Karpas-422 (cell line): ENCODE measurements around the gene COPS2. TPM values are rescaled to one million over a fixed set of nuclear protein-coding genes. Genes with fewer than 3 reads are reported as not detected.

ENCODE experiments used
- DNase-seq: peaks from one replicate; pipeline ENCODE4 v3.0.0-alpha.2; 2015
- H2AFZ ChIP-seq: fragments of 200-600 bp; sonication (generic); 2 replicates; pipeline ENCODE4 v1.6.1; 2014; ENCODE audit warnings: antibody characterized with exemption, low read length, mixed read lengths
- H3K27ac ChIP-seq: fragments of 200-600 bp; sonication (generic); 2 replicates; pipeline ENCODE4 v1.5.1; 2014; ENCODE audit warnings: mild to moderate bottlenecking, low read length, moderate library complexity
- H3K27me3 ChIP-seq: fragments of 200-600 bp; sonication (generic); 2 replicates; pipeline ENCODE4 v1.6.1; 2014; ENCODE audit warnings: low read length, mixed read lengths
- H3K36me3 ChIP-seq: fragments of 200-600 bp; sonication (generic); 2 replicates; pipeline ENCODE4 v1.6.1; 2014; ENCODE audit warnings: low read length, mixed read lengths; ENCODE audit not compliant: insufficient read depth
- H3K4me1 ChIP-seq: fragments of 200-600 bp; sonication (generic); 2 replicates; pipeline ENCODE4 v1.6.1; 2014; ENCODE audit warnings: mild to moderate bottlenecking, low read length, mixed read lengths
- H3K4me2 ChIP-seq: fragments of 200-600 bp; sonication (generic); 2 replicates; pipeline ENCODE4 v1.6.1; 2014; ENCODE audit warnings: low read length, low read depth, mild to moderate bottlenecking; ENCODE audit not compliant: poor library complexity, severe bottlenecking
- H3K4me3 ChIP-seq: fragments of 200-600 bp; sonication (generic); 2 replicates; pipeline ENCODE4 v1.5.1; 2014; ENCODE audit warnings: mild to moderate bottlenecking, antibody characterized with exemption, low read length, mixed read lengths
- H3K79me2 ChIP-seq: fragments of 200-600 bp; sonication (generic); 2 replicates; pipeline ENCODE4 v1.6.1; 2014; ENCODE audit warnings: mild to moderate bottlenecking, low read length, mixed read lengths
- H3K9ac ChIP-seq: fragments of 200-600 bp; sonication (generic); 2 replicates; pipeline ENCODE4 v1.6.0; 2014; ENCODE audit warnings: low read length
- H3K9me2 ChIP-seq: fragments of 200-600 bp; sonication (generic), shearing (Covaris generic); replicated peaks from 2 replicates; pipeline ENCODE4 v1.6.0; 2014; ENCODE audit warnings: mild to moderate bottlenecking, low read length, moderate library complexity; ENCODE audit not compliant: insufficient read depth
- H3K9me3 ChIP-seq: fragments of 300-700, 200-600 bp; sonication (generic); 2 replicates; pipeline ENCODE4 v1.6.1; 2014; ENCODE audit warnings: low read length, mixed read lengths
- H4K20me1 ChIP-seq: fragments of 200-600 bp; sonication (generic); 2 replicates; pipeline ENCODE4 v1.6.1; 2014; ENCODE audit warnings: mild to moderate bottlenecking, antibody characterized with exemption, low read length, low read depth; ENCODE audit not compliant: insufficient read depth
- total RNA-seq: library from RNA; depleted of rRNA; stranded (reverse); fragments of >200 nt; shearing (Covaris generic); gene quantifications from 2 replicates; pipeline ENCODE4 v1.2.3, GENCODE V29; 2014; ENCODE audit warnings: low replicate concordance

Gene COPS2
- total RNA-seq, 1 experiment from 2014 or later = 65.5 TPM

- DNase-seq = no peak
- Histone ChIP-seq H3K9me3 (no peaks in the 10 kb centered on the region), H3K9ac (no peak overlapping the region), H3K79me2 (peaks cover 70% of the 10 kb centered on the region), H3K4me1 (no peaks in the 10 kb centered on the region), H2AFZ (no peak overlapping the region), H3K27ac (no peak overlapping the region), H3K4me2 (no peak overlapping the region), H4K20me1 (no peaks in the 10 kb centered on the region), H3K4me3 (no peak overlapping the region), H3K36me3 (peaks cover 86% of the 10 kb centered on the region), H3K27me3 (no peaks in the 10 kb centered on the region), H3K9me2 (no peaks in the 10 kb centered on the region)
Measured at GRCh38 chr15:49134683-49135341, 20.6 kb downstream of the COPS2 start.

GRCh38 chr15:49131403-49131802 lies 24.0 kb downstream of the COPS2 start:
- Histone ChIP-seq H4K20me1 (no peaks in the 10 kb centered on the region), H3K27me3 (no peaks in the 10 kb centered on the region), H3K79me2 (peaks cover 52% of the 10 kb centered on the region), H3K36me3 (peaks cover 85% of the 10 kb centered on the region), H3K9me2 (no peaks in the 10 kb centered on the region), H2AFZ (no peak overlapping the region), H3K9ac (no peak overlapping the region), H3K4me2 (no peak overlapping the region), H3K4me1 (no peaks in the 10 kb centered on the region), H3K9me3 (no peaks in the 10 kb centered on the region), H3K27ac (no peak overlapping the region), H3K4me3 (no peak overlapping the region)
- DNase-seq = no peak

DNA sequence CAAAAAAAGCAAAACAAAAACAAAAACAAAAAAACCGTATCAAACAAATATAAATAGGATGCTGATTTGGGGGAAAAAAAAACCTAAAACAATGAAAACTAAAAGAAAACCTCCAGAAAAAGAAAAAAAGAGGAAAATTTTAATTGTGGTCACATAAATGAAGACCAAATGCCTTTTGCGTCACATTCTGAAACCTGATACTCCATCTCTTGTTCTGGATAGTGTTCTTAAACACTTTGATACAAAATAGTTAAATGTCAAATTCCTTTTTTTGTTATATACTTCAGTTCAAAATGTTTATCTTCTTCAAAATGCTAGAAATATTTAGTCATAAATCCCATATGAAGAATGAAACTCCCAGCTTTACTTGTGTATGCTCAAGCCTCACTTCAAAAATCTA lies 31.0 kb downstream of the COPS2 start:
- H3K9me2 ChIP-seq = no peaks in the 10 kb centered on the region
- no peak overlapping the region for H3K4me3 ChIP-seq
- no peak overlapping the region for H3K4me2 ChIP-seq
- no peaks in the 10 kb centered on the region for H4K20me1 ChIP-seq
- H3K27ac ChIP-seq = no peak overlapping the region
- H3K36me3 ChIP-seq = peaks cover 55% of the 10 kb centered on the region; the same call in 1 of the 2 replicates
- no peaks in the 10 kb centered on the region for H3K27me3 ChIP-seq
- no peak overlapping the region for H2AFZ ChIP-seq
- DNase-seq = no peak
- no peaks in the 10 kb centered on the region for H3K4me1 ChIP-seq
- no peak overlapping the region for H3K9ac ChIP-seq
- H3K9me3 ChIP-seq = no peaks in the 10 kb centered on the region
- peaks cover 5% of the 10 kb centered on the region; the same call in 1 of the 2 replicates for H3K79me2 ChIP-seq

- DNase-seq = no peak
- Histone ChIP-seq H3K36me3 (peaks cover 50% of the 10 kb centered on the region; the same call in 1 of the 2 replicates), H3K9me3 (no peaks in the 10 kb centered on the region), H3K4me1 (no peaks in the 10 kb centered on the region), H3K27ac (no peak overlapping the region), H4K20me1 (no peaks in the 10 kb centered on the region), H3K79me2 (peaks cover 3% of the 10 kb centered on the region; the same call in 1 of the 2 replicates), H3K27me3 (no peaks in the 10 kb centered on the region), H2AFZ (no peak overlapping the region), H3K9me2 (no peaks in the 10 kb centered on the region), H3K9ac (no peak overlapping the region), H3K4me3 (no peak overlapping the region), H3K4me2 (no peak overlapping the region)
Measured at GRCh38 chr15:49122541-49123062, 32.8 kb downstream of the COPS2 start.

- Histone ChIP-seq H3K27me3 (no peaks in the 10 kb centered on the region), H3K4me1 (no peaks in the 10 kb centered on the region), H3K9ac (no peak overlapping the region), H3K27ac (no peak overlapping the region), H3K36me3 (peaks cover 51% of the 10 kb centered on the region; the same call in 1 of the 2 replicates), H2AFZ (no peak overlapping the region), H3K4me3 (no peak overlapping the region), H4K20me1 (no peaks in the 10 kb centered on the region), H3K9me3 (no peaks in the 10 kb centered on the region), H3K79me2 (peaks cover 5% of the 10 kb centered on the region), H3K4me2 (no peak overlapping the region), H3K9me2 (no peaks in the 10 kb centered on the region)
- DNase-seq = no peak
Measured at GRCh38 chr15:49121901-49122300, 33.5 kb downstream of the COPS2 start.

- H2AFZ ChIP-seq = no peak overlapping the region
- H4K20me1 ChIP-seq = no peaks in the 10 kb centered on the region
- no peak overlapping the region for H3K27ac ChIP-seq
- H3K9me3 ChIP-seq = no peaks in the 10 kb centered on the region
- H3K4me2 ChIP-seq = no peak overlapping the region
- H3K27me3 ChIP-seq = no peaks in the 10 kb centered on the region
- no peaks in the 10 kb centered on the region for H3K9me2 ChIP-seq
- H3K4me3 ChIP-seq = no peak overlapping the region
- H3K4me1 ChIP-seq = no peaks in the 10 kb centered on the region
- no peak overlapping the region for H3K9ac ChIP-seq
- H3K36me3 ChIP-seq = peaks cover 62% of the 10 kb centered on the region
- peaks cover 16% of the 10 kb centered on the region for H3K79me2 ChIP-seq
- DNase-seq = no peak
Measured at GRCh38 chr15:49120832-49121231, 34.6 kb downstream of the COPS2 start.

GRCh38 chr15:49116108-49116857 lies 39.1 kb downstream of the COPS2 start:
- DNase-seq = no peak
- H3K27ac ChIP-seq = no peak overlapping the region
- H3K4me1 ChIP-seq = no peaks in the 10 kb centered on the region
- H3K4me2 ChIP-seq = no peak overlapping the region
- H3K9ac ChIP-seq = no peak overlapping the region
- peaks cover 7% of the 10 kb centered on the region for H3K9me3 ChIP-seq
- no peaks in the 10 kb centered on the region for H4K20me1 ChIP-seq
- no peaks in the 10 kb centered on the region for H3K9me2 ChIP-seq
- peaks cover 56% of the 10 kb centered on the region for H3K79me2 ChIP-seq
- peaks cover 66% of the 10 kb centered on the region for H3K36me3 ChIP-seq
- no peaks in the 10 kb centered on the region for H3K27me3 ChIP-seq
- no peak overlapping the region for H2AFZ ChIP-seq
- H3K4me3 ChIP-seq = no peak overlapping the region

- Histone ChIP-seq H4K20me1 (no peaks in the 10 kb centered on the region), H3K36me3 (peaks cover 70% of the 10 kb centered on the region), H3K9me3 (peaks cover 7% of the 10 kb centered on the region), H3K79me2 (peaks cover 66% of the 10 kb centered on the region), H3K27me3 (no peaks in the 10 kb centered on the region), H3K9me2 (no peaks in the 10 kb centered on the region), H3K4me3 (no peak overlapping the region), H3K27ac (no peak overlapping the region), H3K9ac (no peak overlapping the region), H2AFZ (no peak overlapping the region), H3K4me2 (no peak overlapping the region), H3K4me1 (no peaks in the 10 kb centered on the region)
- DNase-seq = no peak
Measured at GRCh38 chr15:49115062-49115461, 40.3 kb downstream of the COPS2 start.
